Activated CD8-positive, alpha-beta memory T cell treated with anti-CD3 and anti-CD28 coated beads for 36 hours (primary cell): ENCODE data around the gene DOHH. TPM values are rescaled to one million over a fixed set of nuclear protein-coding genes. Genes with fewer than 3 reads are reported as not detected.

Experiments used
- CTCF ChIA-PET: fragments of 350-600 bp; sonication (Branson Sonifier 250); formaldehyde crosslinking; loops from one replicate; lab custom pipeline; 2021; ENCODE audit warnings: antibody characterized with exemption; lab: Charles Lee
- POLR2A ChIA-PET: fragments of 350-600 bp; sonication (Branson Sonifier 250); formaldehyde crosslinking; loops from one replicate; lab custom pipeline; 2021; ENCODE audit warnings: antibody characterized with exemption; lab: Charles Lee
- total RNA-seq, 2 experiments: library from RNA; stranded (reverse); gene quantifications; one replicate each; pipeline ENCODE4 v1.2.3, GENCODE V29; 2021

Gene DOHH
- total RNA-seq, 2 experiments from 2014 or later = 18.8 to 21.4 TPM

GRCh38 chr19:3494051-3494450, 6.4 kb downstream of the DOHH start:
- ChIA-PET POLR2A (no interaction called here), CTCF (interaction anchor here (1.2 kb wide), 1 partner anchor 9 kb away, joined by 3 read pairs; no protein-coding TSS in a partner anchor)

GRCh38 chr19:3493651-3494050, 6.8 kb downstream of the DOHH start:
- ChIA-PET POLR2A (no interaction called here), CTCF (interaction anchor here (1.2 kb wide), 1 partner anchor 9 kb away, joined by 3 read pairs; no protein-coding TSS in a partner anchor)

GRCh38 chr19:3492919-3493318, 7.6 kb downstream of the DOHH start:
- ChIA-PET POLR2A (no interaction called here), CTCF (interaction anchor here (1.2 kb wide), 1 partner anchor 8 kb away, joined by 3 read pairs; no protein-coding TSS in a partner anchor)

GRCh38 chr19:3492131-3492839, 8.2 kb downstream of the DOHH start:
- CTCF ChIA-PET = interaction anchor here (1.3 to 1.4 kb wide), 2 partner anchors 20 to 53 kb away, joined by 3 read pairs; no protein-coding TSS in a partner anchor
- POLR2A ChIA-PET = no interaction called here

GRCh38 chr19:3491396-3492119, 8.9 kb downstream of the DOHH start:
- CTCF ChIA-PET = interaction anchor here (1.3 to 1.4 kb wide), 2 partner anchors 19 to 53 kb away, joined by 3 read pairs; no protein-coding TSS in a partner anchor
- POLR2A ChIA-PET = no interaction called here

GRCh38 chr19:3483226-3483628, 17.2 kb downstream of the DOHH start, which contains the start of gene SMIM44:
Gene SMIM44 (minus strand): TSS chr19:3483441. CDS start chr19:3483403, 38 bp downstream.
- POLR2A ChIA-PET = no interaction called here
- CTCF ChIA-PET = interaction anchor here (0.7 to 1.6 kb wide), 3 partner anchors 12 to 179 kb away, joined by 3 to 5 read pairs (median 3); no protein-coding TSS in a partner anchor

- ChIA-PET POLR2A (no interaction called here), CTCF (interaction anchor here (1.0 to 1.6 kb wide), 2 partner anchors 12 to 178 kb away, joined by 3 to 5 read pairs; no protein-coding TSS in a partner anchor)
These were observed 17.8 kb downstream of the DOHH start for GRCh38 chr19:3482507-3483225.

GRCh38 chr19:3481241-3482090, 19.0 kb downstream of the DOHH start:
- CTCF ChIA-PET = interaction anchor here (1.0 to 1.6 kb wide), 2 partner anchors 10 to 177 kb away, joined by 3 to 5 read pairs; no protein-coding TSS in a partner anchor
- POLR2A ChIA-PET = no interaction called here

GRCh38 chr19:3480383-3481091, 19.9 kb downstream of the DOHH start, which contains the start of gene SMIM24:
Gene SMIM24 (minus strand): TSS chr19:3480525. CDS start chr19:3480463, 62 bp downstream.
- ChIA-PET CTCF (interaction anchor here (1.0 to 1.3 kb wide), 2 partner anchors 40 to 176 kb away, joined by 3 read pairs; no protein-coding TSS in a partner anchor), POLR2A (no interaction called here)

GRCh38 chr19:3479834-3480215, 20.6 kb downstream of the DOHH start:
- ChIA-PET POLR2A (interaction anchor here (0.6 kb wide), 1 partner anchor 107 kb away, joined by 3 read pairs; no protein-coding TSS in a partner anchor), CTCF (interaction anchor here (0.5 to 1.3 kb wide), 4 partner anchors 39 to 500 kb away, joined by 3 read pairs; no protein-coding TSS in a partner anchor)

- CTCF ChIA-PET = interaction anchor here (0.5 to 1.3 kb wide), 6 partner anchors 39 to 500 kb away, joined by 3 to 4 read pairs (median 3); no protein-coding TSS in a partner anchor
- POLR2A ChIA-PET = interaction anchor here (0.6 kb wide), 2 partner anchors 43 to 107 kb away, joined by 3 to 6 read pairs; no protein-coding TSS in a partner anchor
These were observed 21.2 kb downstream of the DOHH start for GRCh38 chr19:3479177-3479833.

GRCh38 chr19:3478409-3479176, 21.9 kb downstream of the DOHH start:
- CTCF ChIA-PET = interaction anchor here (0.6 to 1.3 kb wide), 4 partner anchors 78 to 153 kb away, joined by 3 to 4 read pairs (median 3); no protein-coding TSS in a partner anchor
- POLR2A ChIA-PET = interaction anchor here (0.6 kb wide), 2 partner anchors 42 to 577 kb away, joined by 4 to 6 read pairs; no protein-coding TSS in a partner anchor

- POLR2A ChIA-PET = no interaction called here
- CTCF ChIA-PET = no interaction called here
These were observed 22.5 kb downstream of the DOHH start for GRCh38 chr19:3477951-3478350.

GRCh38 chr19:3477506-3477905, 23.0 kb downstream of the DOHH start:
- CTCF ChIA-PET = no interaction called here
- POLR2A ChIA-PET = no interaction called here

- ChIA-PET POLR2A (no interaction called here), CTCF (interaction anchor here (0.8 kb wide), 1 partner anchor 172 kb away, joined by 3 read pairs; no protein-coding TSS in a partner anchor)
These were observed 23.6 kb downstream of the DOHH start for GRCh38 chr19:3476830-3477229.

GRCh38 chr19:3475449-3475848, 25.0 kb downstream of the DOHH start:
- ChIA-PET CTCF (no interaction called here), POLR2A (no interaction called here)
